Panc1 (cell line): Measurements from ENCODE around the gene SORBS1. TPM values are rescaled to one million over a fixed set of nuclear protein-coding genes. Genes with fewer than 3 reads are reported as not detected.

Experiments
- ATAC-seq: fragments of 200-7000 bp; cut with Tn5 transposase; 2 replicates; pipeline ENCODE4 v1.9.1; 2020; ENCODE audit warnings: mild to moderate bottlenecking, moderate library complexity
- BruUV-seq: library from RNA; stranded (reverse); fragments of 400-500 nt; replicated peaks from 2 replicates; lab custom pipeline; 2021; lab: Mats Ljungman, UMichigan
- CTCF ChIA-PET: fragments of 300-600 bp; sonication (Branson Sonifier 250); formaldehyde crosslinking; loops from one replicate; lab custom pipeline; 2022; ENCODE audit warnings: antibody characterized with exemption; lab: Charles Lee
- POLR2A ChIA-PET: fragments of 300-600 bp; sonication (Branson Sonifier 250); formaldehyde crosslinking; loops from one replicate; lab custom pipeline; 2022; ENCODE audit warnings: antibody characterized with exemption; lab: Charles Lee
- DNase-seq: peaks from one replicate; pipeline ENCODE4 v3.0.0-alpha.2; 2010; ENCODE audit warnings: low read depth, low spot score
- H3K27ac ChIP-seq: 2 replicates; pipeline ENCODE4 v1.5.1; 2011; ENCODE audit warnings: mild to moderate bottlenecking, low read length, inconsistent platforms
- H3K27me3 ChIP-seq: fragments of 200-500 bp; sonication (Bioruptor generic); 2 replicates; pipeline ENCODE4 v1.6.0; 2014; ENCODE audit warnings: low read length, inconsistent platforms; ENCODE audit not compliant: control insufficient read depth, insufficient read depth
- H3K36me3 ChIP-seq: fragments of 200-500 bp; sonication (Bioruptor generic); 2 replicates; pipeline ENCODE4 v1.5.1; 2014; ENCODE audit warnings: inconsistent platforms, mild to moderate bottlenecking, low read length, moderate library complexity; ENCODE audit not compliant: control insufficient read depth, insufficient read depth
- H3K4me1 ChIP-seq: 2 replicates; pipeline ENCODE4 v1.5.1; 2011; ENCODE audit warnings: inconsistent platforms, mild to moderate bottlenecking, low read length, moderate library complexity; ENCODE audit not compliant: control insufficient read depth, insufficient read depth
- H3K4me3 ChIP-seq, 2 experiments: 2 replicates each; pipeline ENCODE4 v1.5.1; 2011 to 2012; ENCODE audit warnings: low read depth in 2 of 2, low read length in 2 of 2, mild to moderate bottlenecking in 2 of 2, inconsistent platforms in 1 of 2, moderate library complexity in 1 of 2
- H3K9me3 ChIP-seq: fragments of 200-500 bp; sonication (Bioruptor generic); 2 replicates; pipeline ENCODE4 v1.5.1; 2014; ENCODE audit warnings: low read depth, mild to moderate bottlenecking, inconsistent platforms, low read length, moderate library complexity; ENCODE audit not compliant: control insufficient read depth, insufficient read depth
- POLR2AphosphoS5 ChIP-seq: IDR thresholded peaks from 2 replicates; pipeline ENCODE4 v1.6.1; 2012; ENCODE audit warnings: mild to moderate bottlenecking, low read depth, low read length, moderate library complexity
- SIN3A ChIP-seq: IDR thresholded peaks from 2 replicates; pipeline ENCODE4 v1.6.1; 2012; ENCODE audit warnings: low read depth, mild to moderate bottlenecking, low read length, moderate library complexity, borderline replicate concordance; ENCODE audit not compliant: insufficient read depth
- TCF7L2 ChIP-seq: IDR thresholded peaks from 2 replicates; pipeline ENCODE4 v1.6.1; 2011; ENCODE audit warnings: mild to moderate bottlenecking, low read depth, low read length, inconsistent platforms
- in situ Hi-C: cut with HindIII; loops from 2 replicates; pipeline ENCODE4 v1.10.0; 2016; ENCODE audit warnings: low sequenced_read_pairs, low pct_unique_long_range_greater_than_20kb
- intact Hi-C: fragments of 100-400 bp; cut with micrococcal nuclease; formaldehyde crosslinking; loops from one replicate; pipeline ENCODE4 v1.10.0; 2022; ENCODE audit not compliant: unreplicated experiment
- total RNA-seq: library from RNA; stranded (reverse); gene quantifications from one replicate; pipeline ENCODE4 v1.2.1, GENCODE V29; 2021; ENCODE audit not compliant: unreplicated experiment
- TF ChIP-seq, protein P1 (sequence below): fragments of 450-650 bp; IDR thresholded peaks from 2 replicates; pipeline ENCODE4 v1.5.1; 2017; ENCODE audit warnings: mild to moderate bottlenecking
- TF ChIP-seq, protein P2 (sequence below), 2 experiments: IDR thresholded peaks; 2 replicates each; pipeline ENCODE4 v1.6.1; 2011 to 2012; ENCODE audit warnings: low read depth in 2 of 2, control low read depth in 1 of 2, low read length in 1 of 2, mild to moderate bottlenecking in 1 of 2, moderate library complexity in 1 of 2; ENCODE audit not compliant: insufficient read depth in 1 of 2

Gene SORBS1
- total RNA-seq, 1 experiment from 2014 or later = 29.4 TPM

DNA sequence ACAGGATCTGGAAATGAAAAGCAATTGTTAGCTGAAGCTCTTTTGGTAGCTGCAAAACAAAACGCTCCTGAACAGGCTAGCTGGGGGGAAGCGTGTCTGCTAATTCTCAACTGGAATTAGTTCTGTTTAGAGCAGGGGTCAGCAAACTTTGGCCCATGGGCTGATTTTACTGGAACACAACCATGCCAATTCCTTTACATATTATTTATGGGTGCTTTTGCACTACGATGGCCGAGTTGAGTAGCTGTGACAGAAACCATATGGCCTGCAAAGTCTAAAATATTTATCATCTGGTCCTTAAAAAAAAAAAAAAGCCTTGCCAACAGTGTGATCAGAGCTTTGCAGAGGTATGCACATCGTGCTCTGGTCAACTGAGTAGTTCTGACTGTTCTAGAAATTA, 162.0 kb downstream of the SORBS1 start:
- CTCF ChIA-PET = no interaction called here
- TF ChIP-seq POLR2AphosphoS5 (no peak), TCF7L2 (no peak), SIN3A (no peak)
- TF ChIP-seq, protein P1, sequence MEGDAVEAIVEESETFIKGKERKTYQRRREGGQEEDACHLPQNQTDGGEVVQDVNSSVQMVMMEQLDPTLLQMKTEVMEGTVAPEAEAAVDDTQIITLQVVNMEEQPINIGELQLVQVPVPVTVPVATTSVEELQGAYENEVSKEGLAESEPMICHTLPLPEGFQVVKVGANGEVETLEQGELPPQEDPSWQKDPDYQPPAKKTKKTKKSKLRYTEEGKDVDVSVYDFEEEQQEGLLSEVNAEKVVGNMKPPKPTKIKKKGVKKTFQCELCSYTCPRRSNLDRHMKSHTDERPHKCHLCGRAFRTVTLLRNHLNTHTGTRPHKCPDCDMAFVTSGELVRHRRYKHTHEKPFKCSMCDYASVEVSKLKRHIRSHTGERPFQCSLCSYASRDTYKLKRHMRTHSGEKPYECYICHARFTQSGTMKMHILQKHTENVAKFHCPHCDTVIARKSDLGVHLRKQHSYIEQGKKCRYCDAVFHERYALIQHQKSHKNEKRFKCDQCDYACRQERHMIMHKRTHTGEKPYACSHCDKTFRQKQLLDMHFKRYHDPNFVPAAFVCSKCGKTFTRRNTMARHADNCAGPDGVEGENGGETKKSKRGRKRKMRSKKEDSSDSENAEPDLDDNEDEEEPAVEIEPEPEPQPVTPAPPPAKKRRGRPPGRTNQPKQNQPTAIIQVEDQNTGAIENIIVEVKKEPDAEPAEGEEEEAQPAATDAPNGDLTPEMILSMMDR = no peak
- TF ChIP-seq, protein P2, sequence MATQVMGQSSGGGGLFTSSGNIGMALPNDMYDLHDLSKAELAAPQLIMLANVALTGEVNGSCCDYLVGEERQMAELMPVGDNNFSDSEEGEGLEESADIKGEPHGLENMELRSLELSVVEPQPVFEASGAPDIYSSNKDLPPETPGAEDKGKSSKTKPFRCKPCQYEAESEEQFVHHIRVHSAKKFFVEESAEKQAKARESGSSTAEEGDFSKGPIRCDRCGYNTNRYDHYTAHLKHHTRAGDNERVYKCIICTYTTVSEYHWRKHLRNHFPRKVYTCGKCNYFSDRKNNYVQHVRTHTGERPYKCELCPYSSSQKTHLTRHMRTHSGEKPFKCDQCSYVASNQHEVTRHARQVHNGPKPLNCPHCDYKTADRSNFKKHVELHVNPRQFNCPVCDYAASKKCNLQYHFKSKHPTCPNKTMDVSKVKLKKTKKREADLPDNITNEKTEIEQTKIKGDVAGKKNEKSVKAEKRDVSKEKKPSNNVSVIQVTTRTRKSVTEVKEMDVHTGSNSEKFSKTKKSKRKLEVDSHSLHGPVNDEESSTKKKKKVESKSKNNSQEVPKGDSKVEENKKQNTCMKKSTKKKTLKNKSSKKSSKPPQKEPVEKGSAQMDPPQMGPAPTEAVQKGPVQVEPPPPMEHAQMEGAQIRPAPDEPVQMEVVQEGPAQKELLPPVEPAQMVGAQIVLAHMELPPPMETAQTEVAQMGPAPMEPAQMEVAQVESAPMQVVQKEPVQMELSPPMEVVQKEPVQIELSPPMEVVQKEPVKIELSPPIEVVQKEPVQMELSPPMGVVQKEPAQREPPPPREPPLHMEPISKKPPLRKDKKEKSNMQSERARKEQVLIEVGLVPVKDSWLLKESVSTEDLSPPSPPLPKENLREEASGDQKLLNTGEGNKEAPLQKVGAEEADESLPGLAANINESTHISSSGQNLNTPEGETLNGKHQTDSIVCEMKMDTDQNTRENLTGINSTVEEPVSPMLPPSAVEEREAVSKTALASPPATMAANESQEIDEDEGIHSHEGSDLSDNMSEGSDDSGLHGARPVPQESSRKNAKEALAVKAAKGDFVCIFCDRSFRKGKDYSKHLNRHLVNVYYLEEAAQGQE (IDR thresholded peaks at IDR 0.05; ENCODE audit: insufficient read depth in 1 of 2, low read depth in 2 of 2, low read length in 1 of 2) = no peak
- intact Hi-C loops (no loop called here), in situ Hi-C loops (no loop called here)
- Histone ChIP-seq H3K27ac (no peak overlapping the region), H3K4me3 (no peak overlapping the region), H3K27me3 (no peaks in the 10 kb centered on the region), H3K9me3 (no peaks in the 10 kb centered on the region), H3K36me3 (0 out of 2 replicates have a peak, but pooled peaks cover 3% of the 10 kb centered on the region), H3K4me1 (peaks cover under 1% of the 10 kb centered on the region; the same call in 1 of the 2 replicates)
- POLR2A ChIA-PET = no interaction called here
- ATAC-seq (no peak), DNase-seq (no peak)
- no TSS peak for BruUV-seq

DNA sequence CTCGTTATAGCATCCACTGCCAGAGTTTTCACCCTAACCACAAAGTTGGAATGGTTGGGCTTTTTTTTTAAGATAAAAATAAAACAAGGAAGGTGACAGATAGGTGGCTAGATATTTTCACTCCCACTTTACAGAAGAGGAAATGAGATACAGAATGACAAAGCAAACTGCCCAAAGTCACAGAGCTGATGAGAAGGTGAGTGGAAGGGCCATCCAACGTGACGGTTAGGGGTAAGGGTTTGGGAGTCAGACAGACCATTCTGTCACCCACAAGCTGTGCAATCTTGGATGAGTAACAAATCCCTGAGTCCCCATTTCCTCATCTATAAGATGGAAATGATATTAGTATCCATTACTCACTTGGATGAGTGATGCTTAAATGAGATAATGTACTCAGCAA, 163.4 kb downstream of the SORBS1 start:
- no peak overlapping the region for H3K4me3 ChIP-seq
- H3K27me3 ChIP-seq = no peaks in the 10 kb centered on the region
- peaks cover 4% of the 10 kb centered on the region; the same call in 1 of the 2 replicates for H3K4me1 ChIP-seq
- H3K9me3 ChIP-seq = no peaks in the 10 kb centered on the region
- H3K27ac ChIP-seq = no peak overlapping the region
- no peak for DNase-seq
- POLR2A ChIA-PET = no interaction called here
- no peak for ATAC-seq
- CTCF ChIA-PET = no interaction called here
- TF ChIP-seq SIN3A = no peak
- TF ChIP-seq, protein P1 = no peak
- in situ Hi-C loops = no loop called here
- intact Hi-C loops = no loop called here
- no TSS peak for BruUV-seq
- 0 out of 2 replicates have a peak, but pooled peaks cover 3% of the 10 kb centered on the region for H3K36me3 ChIP-seq
